Measurements from ENCODE around the gene WDR4. TPM values are rescaled to one million over a fixed set of nuclear protein-coding genes. Genes with fewer than 3 reads are reported as not detected.
"Not testable (repeated sequence)": the region's sequence is repeated elsewhere in the genome, so short reads cannot be mapped to it uniquely, and the experiment has no call there.

The WDR4 gene
- total RNA-seq, 2 experiments from 2014 or later, result 18.2 to 18.5 TPM

DNA sequence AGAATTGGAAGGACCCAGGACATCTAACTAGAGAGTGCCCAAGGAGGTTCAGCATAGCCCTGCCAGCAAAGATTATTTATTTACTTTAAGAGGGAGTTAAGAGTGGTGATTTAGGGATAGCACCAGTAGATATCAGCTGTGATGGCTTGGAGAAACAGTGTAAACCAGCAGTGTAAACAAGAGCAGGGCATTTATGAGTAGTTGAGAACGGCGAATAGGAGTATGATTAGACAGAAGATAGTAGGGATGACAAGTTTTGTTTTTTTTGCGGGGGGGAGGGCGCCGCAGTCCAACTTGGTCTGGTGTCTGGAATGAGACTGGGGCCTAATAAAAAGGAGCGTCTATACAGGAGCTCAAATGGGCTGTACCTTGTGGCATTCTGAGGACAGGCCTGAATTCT is 77.7 kb downstream of the WDR4 start:
- H3K9me3 Mint-ChIP-seq; H3K36me3 Mint-ChIP-seq (ENCODE audit: low read depth); H3K27ac Mint-ChIP-seq; CTCF ChIA-PET; DNase-seq; H3K4me3 Mint-ChIP-seq; POLR2A ChIA-PET: not testable (repeated sequence)
- H3K4me1 Mint-ChIP-seq, result peaks cover 15% of the 10 kb centered on the region
- peaks cover 20% of the 10 kb centered on the region for H3K27me3 Mint-ChIP-seq

DNA sequence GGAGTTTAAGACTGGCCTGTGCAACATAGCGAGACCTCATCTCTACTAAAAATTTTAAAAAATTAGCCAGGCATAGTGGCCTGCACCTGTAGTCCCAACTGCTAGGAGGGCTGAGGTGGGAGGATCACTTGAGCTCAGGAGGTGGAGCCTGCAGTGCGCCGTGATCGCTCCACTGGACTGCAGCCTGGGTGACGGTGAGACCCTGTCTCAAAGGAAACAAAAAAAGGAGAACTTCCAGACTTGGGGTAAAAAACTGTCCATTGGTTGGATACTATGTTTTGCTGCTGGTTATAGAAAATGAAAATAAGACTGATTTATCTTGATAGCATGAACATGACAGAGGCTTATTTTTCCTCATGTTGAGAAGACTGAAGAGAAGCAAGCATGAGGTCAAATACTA is 79.4 kb downstream of the WDR4 start:
- POLR2A ChIA-PET, result no interaction called here
- H3K9me3 Mint-ChIP-seq, result no peaks in the 10 kb centered on the region

DNA sequence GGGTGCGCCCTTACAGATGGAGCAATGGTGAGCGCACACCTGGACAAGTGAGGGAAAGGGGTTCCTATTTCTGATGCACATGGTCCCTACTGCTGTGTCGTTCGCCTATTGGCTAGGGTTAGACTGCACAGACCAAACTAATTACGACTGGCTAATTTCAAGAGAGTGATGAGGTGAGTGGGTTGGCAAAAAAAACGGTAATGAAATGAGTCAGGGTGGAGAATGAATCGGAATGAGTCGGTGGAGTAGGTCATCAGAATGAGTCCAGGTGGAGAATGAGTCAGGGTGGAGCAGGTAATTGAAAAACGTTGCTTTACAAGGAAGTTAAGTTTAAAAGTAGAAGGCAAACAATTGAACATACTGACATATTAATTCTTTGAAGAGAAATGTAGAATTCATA is 79.8 kb downstream of the WDR4 start:
- Mint-ChIP-seq H3K4me3 (no peak overlapping the region), H3K27ac (peak overlapping the region; percentile 4), H3K36me3 (ENCODE audit: low read depth) (no peaks in the 10 kb centered on the region), H3K9me3 (no peaks in the 10 kb centered on the region), H3K27me3 (peaks cover 11% of the 10 kb centered on the region), H3K4me1 (peaks cover 15% of the 10 kb centered on the region)
- ChIA-PET CTCF (no interaction called here), POLR2A (no interaction called here)
- DNase-seq, result peak; percentile 25

More for the DNA sequence above, 79.4 kb downstream of the WDR4 start:
- Mint-ChIP-seq H3K27me3 (peaks cover 15% of the 10 kb centered on the region), H3K4me3 (no peak overlapping the region), H3K4me1 (peaks cover 15% of the 10 kb centered on the region), H3K36me3 (ENCODE audit: low read depth) (no peaks in the 10 kb centered on the region), H3K27ac (no peak overlapping the region)
- CTCF ChIA-PET, result no interaction called here
- DNase-seq, result no peak

Other genes starting within 250 kb of the WDR4 start
- gene PDE9A, start 225.9 kb downstream of the WDR4 start, total RNA-seq, result 10 to 100 TPM; 13.9 to 14.3 TPM
- gene NDUFV3, start 13.8 kb upstream of the WDR4 start, total RNA-seq, result 10 to 100 TPM; 17.0 TPM
- not detected for gene ERVH48-1, start 46.1 kb upstream of the WDR4 start, total RNA-seq
- 10 to 100 TPM; 27.2 to 33.7 TPM for gene PKNOX1, start 95.0 kb upstream of the WDR4 start, total RNA-seq
- gene CBS, start 196.3 kb upstream of the WDR4 start, total RNA-seq, result 10 to 100 TPM; 60.4 to 64.2 TPM
- 10 to 100 TPM; 47.4 to 50.0 TPM for gene U2AF1, start 228.0 kb upstream of the WDR4 start, total RNA-seq

All from activated CD4-positive, alpha-beta memory T cell treated with anti-CD3 and anti-CD28 coated beads, Interleukin-2, amount 10 ng/mL, durations not matched to agents 7 days and 5 days (primary cell).